Measurements from ENCODE around the gene KATNAL2.

- TF ChIP-seq CTCF (IDR thresholded peaks at IDR 0.05) (no peak), POLR2A (IDR thresholded peaks at IDR 0.05) (no peak)
These were observed 28.4 kb upstream of the KATNAL2 start for GRCh38 chr18:46888965-46889364.
